OCI-LY7 (cell line): ENCODE measurements around the gene CHRNG. TPM values are rescaled to one million over a fixed set of nuclear protein-coding genes. Genes with fewer than 3 reads are reported as not detected.

Experiments
- BruUV-seq: library from RNA; stranded (reverse); fragments of 400-500 nt; replicated peaks from 2 replicates; lab custom pipeline; 2021; lab: Mats Ljungman, UMichigan
- CTCF ChIA-PET: fragments of 300-600 bp; sonication (Branson Sonifier 250); formaldehyde crosslinking; loops from one replicate; lab custom pipeline; 2022; ENCODE audit warnings: antibody characterized with exemption; ENCODE audit not compliant: unreplicated experiment; lab: Charles Lee
- POLR2A ChIA-PET: fragments of 300-600 bp; sonication (Branson Sonifier 250); formaldehyde crosslinking; loops from one replicate; lab custom pipeline; 2022; ENCODE audit warnings: antibody characterized with exemption; lab: Charles Lee
- DNase-seq: peaks from one replicate; pipeline ENCODE4 v3.0.0-alpha.2; 2015; ENCODE audit warnings: low spot score
- H2AFZ ChIP-seq: fragments of 200-600 bp; sonication (generic), shearing (Covaris generic); 2 replicates; pipeline ENCODE4 v1.6.1; 2014; ENCODE audit warnings: mild to moderate bottlenecking, antibody characterized with exemption, low read length, moderate library complexity
- H3K27ac ChIP-seq: fragments of 200-600 bp; sonication (generic); 2 replicates; pipeline ENCODE4 v1.5.1; 2014; ENCODE audit warnings: mixed run types, low read depth, mild to moderate bottlenecking, moderate library complexity, low read length, inconsistent platforms; ENCODE audit not compliant: poor library complexity, severe bottlenecking
- H3K36me3 ChIP-seq: fragments of 200-600 bp; sonication (generic); 2 replicates; pipeline ENCODE4 v1.6.1; 2014; ENCODE audit warnings: mild to moderate bottlenecking, antibody characterized with exemption, low read length, moderate library complexity, mixed read lengths; ENCODE audit not compliant: insufficient read depth
- H3K4me1 ChIP-seq: fragments of 200-600 bp; sonication (generic); 2 replicates; pipeline ENCODE4 v1.5.1; 2014; ENCODE audit warnings: mild to moderate bottlenecking, low read length; ENCODE audit not compliant: insufficient read depth, poor library complexity, severe bottlenecking
- H3K4me2 ChIP-seq: fragments of 200-600 bp; sonication (generic); 2 replicates; pipeline ENCODE4 v1.6.1; 2014; ENCODE audit warnings: mild to moderate bottlenecking, low read length
- H3K4me3 ChIP-seq: fragments of 200-600 bp; sonication (generic); 2 replicates; pipeline ENCODE4 v1.5.1; 2014; ENCODE audit warnings: mild to moderate bottlenecking, low read depth, low read length; ENCODE audit not compliant: poor library complexity, severe bottlenecking
- H3K79me2 ChIP-seq: fragments of 200-600 bp; sonication (generic); 2 replicates; pipeline ENCODE4 v1.6.1; 2016; ENCODE audit warnings: low read depth, mild to moderate bottlenecking, low read length, moderate library complexity, mixed read lengths; ENCODE audit not compliant: insufficient read depth
- H3K9me2 ChIP-seq: fragments of 200-600 bp; sonication (generic); 2 replicates; pipeline ENCODE4 v1.6.1; 2016; ENCODE audit warnings: mild to moderate bottlenecking, low read length, mixed read lengths; ENCODE audit not compliant: insufficient read depth
- H3K9me3 ChIP-seq: fragments of 200-600 bp; sonication (generic); 2 replicates; pipeline ENCODE4 v1.6.1; 2014; ENCODE audit warnings: mild to moderate bottlenecking, mixed run types, low read length, mixed read lengths
- H4K20me1 ChIP-seq: fragments of 200-600 bp; sonication (generic); 2 replicates; pipeline ENCODE4 v1.6.1; 2014; ENCODE audit warnings: mild to moderate bottlenecking, antibody characterized with exemption, low read length, moderate library complexity, mixed read lengths; ENCODE audit not compliant: insufficient read depth
- EZH2phosphoT487 ChIP-seq: fragments of 200-600 bp; sonication (generic); IDR thresholded peaks from 2 replicates; pipeline ENCODE4 v1.6.1; 2018; ENCODE audit warnings: low read depth, borderline replicate concordance, mild to moderate bottlenecking, mixed run types, antibody characterized with exemption, low read length, moderate library complexity, mixed read lengths
- intact Hi-C: fragments of 100-400 bp; cut with micrococcal nuclease; formaldehyde crosslinking; loops from one replicate; pipeline ENCODE4 v1.10.0; 2022; ENCODE audit not compliant: unreplicated experiment
- total RNA-seq, 2 experiments: library from RNA; depleted of rRNA in 1 of 2; stranded (reverse); fragments of >200 nt in 1 of 2; shearing (Covaris generic) in 1 of 2; gene quantifications; 2 replicates each; pipeline ENCODE4 v1.2.3, GENCODE V29; 2014 to 2022
- TF ChIP-seq, protein P1 (sequence below): fragments of 200-600 bp; sonication (generic); conservative IDR thresholded peaks from 2 replicates; pipeline ENCODE4 v1.5.1; 2014; ENCODE audit warnings: mild to moderate bottlenecking, antibody characterized with exemption, low read length, moderate library complexity, mixed read lengths

CHRNG gene
- total RNA-seq, 2 experiments from 2014 or later: not detected

DNA sequence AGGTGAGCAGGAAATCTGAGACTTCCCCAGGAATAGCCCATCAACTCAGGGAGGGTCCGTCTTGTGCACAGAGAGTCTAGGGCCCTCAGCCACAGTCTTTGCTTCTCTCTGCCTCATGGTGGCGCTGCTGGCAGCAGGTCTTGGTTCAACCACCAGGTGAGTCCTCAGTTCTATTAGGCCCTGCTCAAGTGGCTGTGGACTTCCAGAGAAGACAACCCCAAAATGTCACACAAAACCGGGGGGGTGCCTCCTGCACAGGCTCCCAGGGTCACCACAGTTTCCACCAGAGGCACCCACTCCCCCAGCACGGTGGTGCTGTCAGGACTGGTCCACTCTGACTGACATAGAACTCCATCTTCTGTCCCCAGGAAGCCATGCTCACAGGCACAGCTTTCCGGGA is 2.4 kb upstream of the CHRNG start:
- DNase-seq: peak; percentile 44
- BruUV-seq: no TSS peak
- H3K4me3 ChIP-seq: no peak overlapping the region
- ChIA-PET CTCF (no interaction called here), POLR2A (interaction anchor here (0.5 kb wide), 1 partner anchor 22 kb away, joined by 6 read pairs; no protein-coding TSS in a partner anchor)
- no peak overlapping the region for H2AFZ ChIP-seq
- H3K4me1 ChIP-seq: peaks cover 19% of the 10 kb centered on the region
- 0 out of 2 replicates have a peak, but pooled peaks cover 6% of the 10 kb centered on the region for H3K9me3 ChIP-seq
- no peaks in the 10 kb centered on the region for H3K9me2 ChIP-seq
- no peak overlapping the region for H3K27ac ChIP-seq
- intact Hi-C loops: no loop called here
- H3K36me3 ChIP-seq: no peaks in the 10 kb centered on the region; the same call in 1 of the 2 replicates
- H3K79me2 ChIP-seq: no peaks in the 10 kb centered on the region
- no peak for TF ChIP-seq EZH2phosphoT487
- TF ChIP-seq, protein P1, sequence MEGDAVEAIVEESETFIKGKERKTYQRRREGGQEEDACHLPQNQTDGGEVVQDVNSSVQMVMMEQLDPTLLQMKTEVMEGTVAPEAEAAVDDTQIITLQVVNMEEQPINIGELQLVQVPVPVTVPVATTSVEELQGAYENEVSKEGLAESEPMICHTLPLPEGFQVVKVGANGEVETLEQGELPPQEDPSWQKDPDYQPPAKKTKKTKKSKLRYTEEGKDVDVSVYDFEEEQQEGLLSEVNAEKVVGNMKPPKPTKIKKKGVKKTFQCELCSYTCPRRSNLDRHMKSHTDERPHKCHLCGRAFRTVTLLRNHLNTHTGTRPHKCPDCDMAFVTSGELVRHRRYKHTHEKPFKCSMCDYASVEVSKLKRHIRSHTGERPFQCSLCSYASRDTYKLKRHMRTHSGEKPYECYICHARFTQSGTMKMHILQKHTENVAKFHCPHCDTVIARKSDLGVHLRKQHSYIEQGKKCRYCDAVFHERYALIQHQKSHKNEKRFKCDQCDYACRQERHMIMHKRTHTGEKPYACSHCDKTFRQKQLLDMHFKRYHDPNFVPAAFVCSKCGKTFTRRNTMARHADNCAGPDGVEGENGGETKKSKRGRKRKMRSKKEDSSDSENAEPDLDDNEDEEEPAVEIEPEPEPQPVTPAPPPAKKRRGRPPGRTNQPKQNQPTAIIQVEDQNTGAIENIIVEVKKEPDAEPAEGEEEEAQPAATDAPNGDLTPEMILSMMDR: peak; percentile 78
- H4K20me1 ChIP-seq: no peaks in the 10 kb centered on the region
- no peak overlapping the region for H3K4me2 ChIP-seq

DNA sequence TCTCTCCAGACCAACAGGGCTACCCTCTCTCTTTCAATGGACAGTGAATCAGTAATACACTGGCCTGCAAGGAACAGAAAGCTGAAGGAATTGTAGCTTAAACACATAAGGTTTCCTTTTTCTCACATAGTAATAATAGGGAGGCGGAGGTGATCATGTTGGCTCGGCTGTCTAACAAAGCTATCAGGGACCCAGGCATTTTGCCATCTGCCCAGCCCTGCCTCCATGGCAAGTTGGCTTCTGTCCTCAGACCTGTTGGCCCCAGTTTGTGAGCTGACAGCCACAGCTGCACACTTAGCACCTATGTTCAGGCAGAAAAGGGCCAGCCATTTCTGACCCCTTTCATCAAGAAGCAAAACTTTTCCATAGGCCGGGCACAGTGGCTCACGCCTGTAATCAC is 2.0 kb upstream of the CHRNG start:
- no peak for DNase-seq
- POLR2A ChIA-PET: interaction anchor here (0.5 to 0.7 kb wide), 3 partner anchors 22 to 210 kb away, joined by 3 to 6 read pairs (median 6); no protein-coding TSS in a partner anchor
- CTCF ChIA-PET: no interaction called here

GRCh38 chr2:232538671-232539070 is 821 bp upstream of the CHRNG start:
- H3K36me3 ChIP-seq: peaks cover 3% of the 10 kb centered on the region
- no peak overlapping the region for H3K4me3 ChIP-seq
- no peak for DNase-seq
- no peak overlapping the region for H3K4me2 ChIP-seq
- CTCF ChIA-PET: no interaction called here
- H3K9me2 ChIP-seq: no peaks in the 10 kb centered on the region
- H3K9me3 ChIP-seq: 0 out of 2 replicates have a peak, but pooled peaks cover 6% of the 10 kb centered on the region
- no peaks in the 10 kb centered on the region for H4K20me1 ChIP-seq
- BruUV-seq: no TSS peak
- POLR2A ChIA-PET: interaction anchor here (0.6 kb wide), 2 partner anchors 255 to 777 kb away, joined by 4 to 6 read pairs; no protein-coding TSS in a partner anchor
- no peak overlapping the region for H3K27ac ChIP-seq
- intact Hi-C loops: no loop called here
- H3K79me2 ChIP-seq: no peaks in the 10 kb centered on the region
- TF ChIP-seq EZH2phosphoT487: no peak
- TF ChIP-seq, protein P1: no peak
- H3K4me1 ChIP-seq: peaks cover 7% of the 10 kb centered on the region
- H2AFZ ChIP-seq: no peak overlapping the region

More for the DNA sequence above, 2.0 kb upstream of the CHRNG start:
- 0 out of 2 replicates have a peak, but pooled peaks cover 6% of the 10 kb centered on the region for H3K9me3 ChIP-seq
- intact Hi-C loops: no loop called here
- no TSS peak for BruUV-seq
- no peak overlapping the region for H2AFZ ChIP-seq
- H3K79me2 ChIP-seq: no peaks in the 10 kb centered on the region
- H3K4me2 ChIP-seq: no peak overlapping the region
- no peaks in the 10 kb centered on the region for H4K20me1 ChIP-seq
- H3K36me3 ChIP-seq: no peaks in the 10 kb centered on the region; the same call in 1 of the 2 replicates
- peaks cover 14% of the 10 kb centered on the region for H3K4me1 ChIP-seq
- H3K4me3 ChIP-seq: no peak overlapping the region
- no peak overlapping the region for H3K27ac ChIP-seq
- H3K9me2 ChIP-seq: no peaks in the 10 kb centered on the region
- TF ChIP-seq EZH2phosphoT487: no peak
- TF ChIP-seq, protein P1: no peak
